LNCAP (cell line): ENCODE measurements around the gene CLCN3.

Source experiments
- CTCF ChIP-seq: fragments of 450-650 bp; IDR thresholded peaks from 2 replicates; pipeline ENCODE4 v1.5.1; 2017; ENCODE audit warnings: mild to moderate bottlenecking

Gene CLCN3

GRCh38 chr4:169761846-169762245 is 141.5 kb downstream of the CLCN3 start:
- TF ChIP-seq CTCF, result no peak

- TF ChIP-seq CTCF, result no peak
Observed at GRCh38 chr4:169765835-169766234, 145.5 kb downstream of the CLCN3 start.

GRCh38 chr4:169766741-169767140 is 146.4 kb downstream of the CLCN3 start:
- TF ChIP-seq CTCF, result no peak

- TF ChIP-seq CTCF, result no peak
Observed at GRCh38 chr4:169768385-169768784, 148.0 kb downstream of the CLCN3 start.

- no peak for TF ChIP-seq CTCF
Observed at GRCh38 chr4:169770416-169770815, 150.0 kb downstream of the CLCN3 start.
